Endodermal cell (in vitro differentiated cells): ENCODE measurements around the gene COLEC11. TPM values are rescaled to one million over a fixed set of nuclear protein-coding genes. Genes with fewer than 3 reads are reported as not detected.
A peak's percentile ranks its signal among the peaks of the same experiment; 100 is the strongest.

Source experiments
- DNase-seq: peaks from one replicate; pipeline ENCODE4 v3.0.0-alpha.2; 2017
- H3K27ac ChIP-seq: 2 replicates; pipeline ENCODE4 v1.5.1; 2013; ENCODE audit warnings: mild to moderate bottlenecking, low read depth, low read length, moderate library complexity
- H3K27me3 ChIP-seq: 2 replicates; pipeline ENCODE4 v1.6.1; 2013; ENCODE audit warnings: mild to moderate bottlenecking, low read length, moderate library complexity; ENCODE audit not compliant: insufficient read depth, control insufficient read depth, poor library complexity, severe bottlenecking
- H3K36me3 ChIP-seq: 2 replicates; pipeline ENCODE4 v1.7.0; 2013; ENCODE audit warnings: mild to moderate bottlenecking, low read length, moderate library complexity; ENCODE audit not compliant: control insufficient read depth, insufficient read depth
- H3K4me1 ChIP-seq: one replicate; pipeline ENCODE4 v1.7.0; 2013; ENCODE audit warnings: low read length; ENCODE audit not compliant: control insufficient read depth, insufficient read depth
- H3K4me3 ChIP-seq: 2 replicates; pipeline ENCODE4 v1.5.1; 2013; ENCODE audit warnings: mild to moderate bottlenecking, low read length, moderate library complexity
- H3K9ac ChIP-seq: 2 replicates; pipeline ENCODE4 v1.6.1; 2013; ENCODE audit warnings: mild to moderate bottlenecking, low read length, moderate library complexity; ENCODE audit not compliant: poor library complexity, severe bottlenecking; ENCODE audit errors: extremely low read depth
- H3K9me3 ChIP-seq: 2 replicates; pipeline ENCODE4 v1.6.1; 2013; ENCODE audit warnings: mild to moderate bottlenecking, low read length, moderate library complexity; ENCODE audit not compliant: control insufficient read depth
- H3K27ac Mint-ChIP-seq: 2 replicates; pipeline ENCODE4 v1.8.0; 2020; ENCODE audit warnings: mixed read lengths
- H3K27me3 Mint-ChIP-seq: 2 replicates; pipeline ENCODE4 v1.8.0; 2021; ENCODE audit warnings: mild to moderate bottlenecking, mixed read lengths; ENCODE audit not compliant: insufficient read depth
- H3K36me3 Mint-ChIP-seq: 2 replicates; pipeline ENCODE4 v1.8.0; 2020; ENCODE audit warnings: low read depth, mixed read lengths
- H3K4me1 Mint-ChIP-seq: 2 replicates; pipeline ENCODE4 v1.8.0; 2020; ENCODE audit warnings: mixed read lengths
- H3K4me3 Mint-ChIP-seq: 2 replicates; pipeline ENCODE4 v1.8.0; 2020; ENCODE audit warnings: mild to moderate bottlenecking, moderate library complexity, mixed read lengths
- H3K9me3 Mint-ChIP-seq: 2 replicates; pipeline ENCODE4 v1.8.0; 2020; ENCODE audit warnings: mild to moderate bottlenecking, mixed read lengths
- CTCF ChIP-seq: fragments of 200-600 bp; sonication (generic); conservative IDR thresholded peaks from 2 replicates; pipeline ENCODE4 v1.5.0; 2021; ENCODE audit warnings: antibody characterized with exemption, mild to moderate bottlenecking
- WGBS, 2 experiments: methylation state at CpG; one replicate each; pipeline versions ENCODE4 v1.1.5 to v1.1.7; 2013; ENCODE audit warnings: missing lambda C conversion rate in 2 of 2, mixed read lengths in 1 of 2; ENCODE audit not compliant: insufficient coverage in 1 of 2, insufficient read length in 1 of 2; 5-methylcytosine and 5-hydroxymethylcytosine counted together
- total RNA-seq, 2 donors: library from RNA; stranded (reverse); fragmentation: NEBNext Ultra II Directional in 1 of 2; extraction: Animal tissue kit (Norgen Biotek cat#: 25700) in 1 of 2; gene quantifications; 2 replicates in 1 of 2; 3 replicates in 1 of 2; pipeline ENCODE4 v1.2.1, GENCODE V29; 2021

Gene COLEC11
- total RNA-seq, 2 donors from 2014 or later = 1.1 to 1.5 TPM

GRCh38 chr2:3639015-3639630 is 44.2 kb downstream of the COLEC11 start:
- no peak overlapping the region for H3K27ac ChIP-seq
- H3K4me1 ChIP-seq = no peaks in the 10 kb centered on the region
- peak; percentile 37 for DNase-seq
- no peaks in the 10 kb centered on the region for H3K4me1 Mint-ChIP-seq
- H3K36me3 ChIP-seq = no peaks in the 10 kb centered on the region
- H3K9me3 ChIP-seq = no peaks in the 10 kb centered on the region
- no peak for TF ChIP-seq CTCF
- H3K27ac Mint-ChIP-seq = no peak overlapping the region
- H3K27me3 ChIP-seq = no peaks in the 10 kb centered on the region
- no peak overlapping the region for H3K4me3 Mint-ChIP-seq
- 88 to 90% methylated on average over 10 of the region's 10 CpGs for WGBS, 2 experiments
- H3K4me3 ChIP-seq = no peak overlapping the region
- H3K9me3 Mint-ChIP-seq = no peaks in the 10 kb centered on the region
- no peaks in the 10 kb centered on the region for H3K36me3 Mint-ChIP-seq
- H3K27me3 Mint-ChIP-seq = peaks cover 12% of the 10 kb centered on the region
- no peak overlapping the region for H3K9ac ChIP-seq

- Histone ChIP-seq H3K9ac (no peak overlapping the region), H3K27ac (no peak overlapping the region), H3K27me3 (no peaks in the 10 kb centered on the region), H3K4me1 (no peaks in the 10 kb centered on the region), H3K9me3 (no peaks in the 10 kb centered on the region), H3K4me3 (no peak overlapping the region), H3K36me3 (no peaks in the 10 kb centered on the region)
- Mint-ChIP-seq H3K4me1 (no peaks in the 10 kb centered on the region), H3K9me3 (no peaks in the 10 kb centered on the region), H3K36me3 (no peaks in the 10 kb centered on the region), H3K4me3 (no peak overlapping the region), H3K27ac (no peak overlapping the region), H3K27me3 (peaks cover 12% of the 10 kb centered on the region)
- TF ChIP-seq CTCF = no peak
- peak; percentile 15 for DNase-seq
- 90% methylated on average over 7 to 8 of the region's 8 CpGs for WGBS, 2 experiments
Measured at GRCh38 chr2:3639653-3640052, 44.7 kb downstream of the COLEC11 start.

- WGBS, 2 experiments = 89 to 93% methylated on average over 7 to 13 of the region's 13 CpGs
- no peak overlapping the region for H3K4me3 Mint-ChIP-seq
Measured at GRCh38 chr2:3641181-3641580, 46.3 kb downstream of the COLEC11 start.

More at GRCh38 chr2:3641181-3641580, 46.3 kb downstream of the COLEC11 start:
- Histone ChIP-seq H3K27ac (no peak overlapping the region), H3K4me1 (no peaks in the 10 kb centered on the region), H3K36me3 (no peaks in the 10 kb centered on the region), H3K9me3 (no peaks in the 10 kb centered on the region), H3K4me3 (no peak overlapping the region), H3K9ac (no peak overlapping the region), H3K27me3 (no peaks in the 10 kb centered on the region)
- Mint-ChIP-seq H3K36me3 (no peaks in the 10 kb centered on the region), H3K27me3 (peaks cover 8% of the 10 kb centered on the region), H3K9me3 (no peaks in the 10 kb centered on the region), H3K4me1 (peaks cover 4% of the 10 kb centered on the region), H3K27ac (no peak overlapping the region)
- no peak for TF ChIP-seq CTCF
- peak; percentile 36 for DNase-seq
